ENCODE data around the gene STRN3. TPM values are rescaled to one million over a fixed set of nuclear protein-coding genes. Genes with fewer than 3 reads are reported as not detected.

The STRN3 gene
- total and polyA plus RNA-seq, 10 of the 15 experiments (the other 5 are each of a cell fraction or from before 2014, with no cell fraction given) = 7.8 to 27.9 (median 14.1) TPM

DNA sequence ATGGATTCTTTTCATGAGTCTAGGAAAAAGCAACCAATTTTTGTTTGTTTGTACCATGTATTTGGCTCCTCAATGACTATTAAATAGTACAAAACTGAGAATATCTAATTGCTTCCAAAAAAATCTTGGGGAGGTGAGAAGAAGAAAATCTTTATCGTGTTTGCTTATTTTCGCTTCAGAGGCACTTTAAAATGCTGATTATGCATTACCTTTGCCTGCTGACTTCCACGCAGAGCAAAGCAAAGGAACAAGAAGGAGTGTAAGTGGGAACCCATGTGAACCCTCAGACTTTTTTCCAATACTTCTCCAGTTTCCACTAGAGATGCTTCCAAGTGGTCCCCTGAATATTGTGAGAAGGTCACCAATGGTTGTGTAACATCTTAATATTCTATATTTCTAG is 43.2 kb upstream of the STRN3 start:
- H3K27ac ChIP-seq (ENCODE audit: control insufficient read depth, insufficient read depth) = no peak overlapping the region
- POLR2A ChIA-PET = no interaction called here
- CTCF ChIA-PET = no interaction called here
- TF ChIP-seq ZBTB11 (CRISPR knock-in tag; IDR thresholded peaks at IDR 0.05) (no peak), BRCA1 (IDR thresholded peaks at IDR 0.05; ENCODE audit: low read depth, low read length) (no peak), RELA (IDR thresholded peaks at IDR 0.05; ENCODE audit: borderline replicate concordance, partially characterized antibody) (no peak), TCF12 (IDR thresholded peaks at IDR 0.05; ENCODE audit: low read depth, low read length) (no peak), NFXL1 (IDR thresholded peaks at IDR 0.05; ENCODE audit: borderline replicate concordance) (no peak), ATF3 (IDR thresholded peaks at IDR 0.05; ENCODE audit: borderline replicate concordance, extremely low read depth, low read depth, low read length) (no peak), STAT3 (IDR thresholded peaks at IDR 0.05; ENCODE audit: low read depth, low read length) (no peak), BCLAF1 (IDR thresholded peaks at IDR 0.05) (no peak), NKRF (conservative IDR thresholded peaks at IDR 0.05) (no peak), POLR2AphosphoS5 (IDR thresholded peaks at IDR 0.05; ENCODE audit: low read length) (no peak), POU2F2 (IDR thresholded peaks at IDR 0.05; ENCODE audit: borderline replicate concordance, low read depth, low read length) (no peak), CHD1 (IDR thresholded peaks at IDR 0.05; ENCODE audit: low read depth, low read length) (no peak)
- intact Hi-C loops (cut with micrococcal nuclease; ENCODE audit: unreplicated experiment) = no loop called here
- H3K9ac ChIP-seq (ENCODE audit: control insufficient read depth, insufficient read depth, low read length) = no peak overlapping the region
- H3K79me2 ChIP-seq (ENCODE audit: control insufficient read depth, insufficient read depth, low read length) = no peaks in the 10 kb centered on the region
- no peaks in the 10 kb centered on the region for H3K27me3 ChIP-seq (replicated peaks in 1 of 2; ENCODE audit: control insufficient read depth in 2 of 2, insufficient read depth in 2 of 2, low read length in 1 of 2)
- no peak for FAIRE-seq
- peaks cover 4% of the 10 kb centered on the region; the same call in 1 of the 2 replicates for H3K4me1 ChIP-seq (ENCODE audit: control insufficient read depth, insufficient read depth, low read length)
- no peak overlapping the region for H3K4me2 ChIP-seq (ENCODE audit: control insufficient read depth, insufficient read depth)
- no peaks in the 10 kb centered on the region for H3K9me3 ChIP-seq (replicated peaks; ENCODE audit: control insufficient read depth, insufficient read depth, low read length)
- no TSS peak for BruUV-seq (replicated peaks)
- in situ Hi-C loops (cut with MboI) = no loop called here
- no peak for DNase-seq (ENCODE audit: low read depth, low spot score)
- SMC1A ChIA-PET (ENCODE audit: uncharacterized antibody, unreplicated experiment) = interaction anchor here (0.7 kb wide), 1 partner anchor 155 kb away, joined by 3 read pairs; no protein-coding TSS in a partner anchor
- RAD21 ChIA-PET (ENCODE audit: unreplicated experiment) = no interaction called here
- ATAC-seq = no peak
- no peak overlapping the region for H2AFZ ChIP-seq (ENCODE audit: control insufficient read depth, low read depth, low read length)
- H3K4me3 ChIP-seq = no peak overlapping the region
- WGBS (ENCODE audit: insufficient coverage, insufficient replicate concordance, low lambda C conversion rate, missing lambda C conversion rate) = 98% methylated on average over 3 of the region's 3 CpGs
- no peaks in the 10 kb centered on the region for H3K36me3 ChIP-seq (ENCODE audit: control insufficient read depth in 2 of 2, insufficient read depth in 2 of 2, low read length in 1 of 2)
- no peaks in the 10 kb centered on the region for H4K20me1 ChIP-seq (ENCODE audit: control insufficient read depth, insufficient read depth)
